CD4-positive, alpha-beta T cell (primary cell): Measurements from ENCODE around the gene FAM193B. TPM values are rescaled to one million over a fixed set of nuclear protein-coding genes. Genes with fewer than 3 reads are reported as not detected.

Experiments used
- ATAC-seq: fragments of 200-7000 bp; cut with Tn5 transposase; one replicate; pipeline ENCODE4 v1.10.0; 2022; ENCODE audit warnings: mild to moderate bottlenecking; ENCODE audit not compliant: poor library complexity
- CTCF ChIA-PET: fragments of 350-600 bp; sonication (Branson Sonifier 250); formaldehyde crosslinking; loops from one replicate; lab custom pipeline; 2021; ENCODE audit warnings: antibody characterized with exemption, inconsistent platforms; lab: Charles Lee
- POLR2A ChIA-PET: fragments of 350-600 bp; sonication (Branson Sonifier 250); formaldehyde crosslinking; loops from one replicate; lab custom pipeline; 2021; ENCODE audit warnings: antibody characterized with exemption, inconsistent platforms; lab: Charles Lee
- DNase-seq, 14 experiments: peaks; one replicate each; pipeline ENCODE4 v3.0.0-alpha.2; 2013 to 2020; ENCODE audit warnings: mixed read lengths in 2 of 14
- H3K27ac ChIP-seq, 2 donors: one replicate each; pipeline versions ENCODE4 v1.5.1 to v1.7.0; 2013; ENCODE audit warnings: low read length in 2 of 2, low read depth in 1 of 2, mild to moderate bottlenecking in 1 of 2
- H3K27me3 ChIP-seq, 2 experiments: 1 replicate in 1 of 2; 2 replicates in 1 of 2; pipeline versions ENCODE4 v1.6.1 to v1.7.0; 2013; ENCODE audit warnings: low read length in 2 of 2, control low read depth in 1 of 2, mild to moderate bottlenecking in 1 of 2, moderate library complexity in 1 of 2; ENCODE audit not compliant: insufficient read depth in 2 of 2, control insufficient read depth in 1 of 2
- H3K36me3 ChIP-seq: one replicate; pipeline ENCODE4 v1.6.1; 2013; ENCODE audit warnings: low read length, control low read depth; ENCODE audit not compliant: insufficient read depth
- H3K4me1 ChIP-seq: one replicate; pipeline ENCODE4 v1.6.1; 2013; ENCODE audit warnings: low read length, control low read depth; ENCODE audit not compliant: insufficient read depth
- H3K4me3 ChIP-seq: one replicate; pipeline ENCODE4 v1.5.1; 2013; ENCODE audit warnings: mild to moderate bottlenecking, low read length, moderate library complexity
- H3K9me3 ChIP-seq, 2 experiments: 1 replicate in 1 of 2; 2 replicates in 1 of 2; pipeline versions ENCODE4 v1.6.1 to v1.7.0; 2013; ENCODE audit warnings: low read length in 2 of 2, mild to moderate bottlenecking in 2 of 2, control low read depth in 1 of 2, moderate library complexity in 1 of 2; ENCODE audit not compliant: control insufficient read depth in 1 of 2, insufficient read depth in 1 of 2
- H3K27ac Mint-ChIP-seq: one replicate; pipeline ENCODE4 v1.8.0; 2020; ENCODE audit warnings: mixed read lengths
- H3K27me3 Mint-ChIP-seq: one replicate; pipeline ENCODE4 v1.8.0; 2021; ENCODE audit warnings: mixed read lengths
- H3K36me3 Mint-ChIP-seq: one replicate; pipeline ENCODE4 v1.8.0; 2021; ENCODE audit warnings: low read depth, mixed read lengths
- H3K4me1 Mint-ChIP-seq: one replicate; pipeline ENCODE4 v1.8.0; 2021; ENCODE audit warnings: low read depth, mixed read lengths
- H3K4me3 Mint-ChIP-seq: one replicate; pipeline ENCODE4 v1.8.0; 2020; ENCODE audit warnings: mild to moderate bottlenecking, mixed read lengths
- H3K9me3 Mint-ChIP-seq: one replicate; pipeline ENCODE4 v1.8.0; 2020; ENCODE audit warnings: mixed read lengths
- CTCF ChIP-seq: fragments of 200-600 bp; IDR thresholded peaks from one replicate; pipeline ENCODE4 v1.8.0; 2022; ENCODE audit warnings: antibody characterized with exemption, mild to moderate bottlenecking
- intact Hi-C, 2 experiments: fragments of 100-400 bp; cut with DNase I in 1 of 2; cut with micrococcal nuclease in 1 of 2; formaldehyde crosslinking; loops; one replicate each; pipeline versions ENCODE4 v1.15.1 to v1.9.0; 2023 to 2025; cut with DNase I, micrococcal nuclease
- total RNA-seq, 174 experiments: library from RNA in 2 of 174; stranded (reverse) in 2 of 174; gene quantifications; one replicate each; pipeline ENCODE4 v1.2.3 and lab custom pipeline; 2021 to 2026

FAM193B gene
- total RNA-seq, 2 experiments from 2014 or later = 150 to 155 TPM

- Histone ChIP-seq H3K27me3 (no peaks in the 10 kb centered on the region), H3K36me3 (peaks cover 22% of the 10 kb centered on the region), H3K9me3 (no peaks in the 10 kb centered on the region), H3K4me1 (peaks cover 3% of the 10 kb centered on the region), H3K4me3 (no peak overlapping the region), H3K27ac (no peak overlapping the region)
- H3K4me3 Mint-ChIP-seq = no peak overlapping the region
- no peaks in the 10 kb centered on the region for H3K27me3 Mint-ChIP-seq
- H3K4me1 Mint-ChIP-seq = peaks cover 32% of the 10 kb centered on the region
- DNase-seq (peak in 2 of 14 experiments; percentile 47 to 59), ATAC-seq (no peak)
- ChIA-PET CTCF (interaction anchor here (0.5 to 1.7 kb wide), 2 partner anchors 13 to 156 kb away, joined by 3 to 4 read pairs; no protein-coding TSS in a partner anchor), POLR2A (no interaction called here)
- H3K27ac Mint-ChIP-seq = peak overlapping the region; percentile 10
- no peaks in the 10 kb centered on the region for H3K9me3 Mint-ChIP-seq
- intact Hi-C loops = no loop called here
- peaks cover 37% of the 10 kb centered on the region for H3K36me3 Mint-ChIP-seq
- no peak for TF ChIP-seq CTCF
These were observed 8.1 kb downstream of the FAM193B start for GRCh38 chr5:177546258-177546741.

GRCh38 chr5:177545487-177546257, 8.7 kb downstream of the FAM193B start:
- no peaks in the 10 kb centered on the region for H3K9me3 ChIP-seq
- no peak for ATAC-seq
- peaks cover 21% of the 10 kb centered on the region for H3K36me3 ChIP-seq
- Mint-ChIP-seq H3K4me1 (peaks cover 32% of the 10 kb centered on the region), H3K9me3 (no peaks in the 10 kb centered on the region), H3K36me3 (peaks cover 42% of the 10 kb centered on the region), H3K4me3 (no peak overlapping the region), H3K27ac (peak overlapping the region; percentile 10), H3K27me3 (no peaks in the 10 kb centered on the region)
- intact Hi-C loops = no loop called here
- H3K4me1 ChIP-seq = peaks cover 3% of the 10 kb centered on the region
- ChIA-PET POLR2A (interaction anchor here (0.6 kb wide), 1 partner anchor 884 kb away, joined by 3 read pairs; no protein-coding TSS in a partner anchor), CTCF (interaction anchor here (0.5 to 1.7 kb wide), 4 partner anchors 10 to 229 kb away, joined by 3 to 4 read pairs (median 3); no protein-coding TSS in a partner anchor)
- H3K27me3 ChIP-seq = no peaks in the 10 kb centered on the region
- TF ChIP-seq CTCF = no peak
- no peak overlapping the region for H3K27ac ChIP-seq
- no peak overlapping the region for H3K4me3 ChIP-seq
- DNase-seq = peak in 2 of 14 experiments; percentile 48 to 62

GRCh38 chr5:177542816-177543465, 11.4 kb downstream of the FAM193B start:
- no peaks in the 10 kb centered on the region for H3K27me3 ChIP-seq
- ATAC-seq (no peak), DNase-seq (no peak)
- no peak overlapping the region for H3K4me3 ChIP-seq
- intact Hi-C loops = no loop called here
- H3K9me3 Mint-ChIP-seq = no peaks in the 10 kb centered on the region
- no peaks in the 10 kb centered on the region for H3K27me3 Mint-ChIP-seq
- no peak for TF ChIP-seq CTCF
- H3K4me1 Mint-ChIP-seq = peaks cover 25% of the 10 kb centered on the region
- CTCF ChIA-PET = no interaction called here
- H3K27ac Mint-ChIP-seq = no peak overlapping the region
- H3K9me3 ChIP-seq = no peaks in the 10 kb centered on the region
- H3K36me3 Mint-ChIP-seq = peaks cover 51% of the 10 kb centered on the region
- H3K4me1 ChIP-seq = peaks cover 3% of the 10 kb centered on the region
- H3K36me3 ChIP-seq = peaks cover 36% of the 10 kb centered on the region
- no peak overlapping the region for H3K27ac ChIP-seq
- POLR2A ChIA-PET = no interaction called here
- no peak overlapping the region for H3K4me3 Mint-ChIP-seq
